SK-N-SH (cell line): ENCODE results near the gene CD180. TPM values are rescaled to one million over a fixed set of nuclear protein-coding genes. Genes with fewer than 3 reads are reported as not detected.

ENCODE experiments used
- CTCF ChIA-PET: fragments of 300-600, 350-600 bp; formaldehyde crosslinking; extraction: SDS; loops from one replicate; lab custom pipeline; 2021; lab: Yijun Ruan, JAX
- POLR2A ChIA-PET: fragments of 350-600 bp; sonication (Branson Sonifier 250); formaldehyde crosslinking; extraction: SDS; loops from one replicate; lab custom pipeline; 2020; ENCODE audit warnings: antibody characterized with exemption, inconsistent platforms; lab: Yijun Ruan, JAX
- DNase-seq: peaks from one replicate; pipeline ENCODE4 v3.0.0; 2012
- H2AFZ ChIP-seq: fragments of 200-600 bp; sonication (generic); 2 replicates; pipeline ENCODE4 v1.8.1; 2016; ENCODE audit warnings: antibody characterized with exemption, mild to moderate bottlenecking, low read depth
- H3F3A ChIP-seq: fragments of 200-600 bp; sonication (generic); replicated peaks from 2 replicates; pipeline ENCODE3; 2016; ENCODE audit warnings: antibody characterized with exemption, mild to moderate bottlenecking; ENCODE audit not compliant: insufficient read depth
- H3K27ac ChIP-seq, 2 experiments: fragments of 200-500 bp in 1 of 2; fragments of 200-600 bp in 1 of 2; sonication (Bioruptor generic) in 1 of 2; sonication (generic), shearing (Covaris generic) in 1 of 2; 2 replicates each; pipeline versions ENCODE4 v1.5.1 to v1.6.1; 2014 to 2016; ENCODE audit warnings: low read depth in 2 of 2, inconsistent platforms in 1 of 2, low read length in 1 of 2, mild to moderate bottlenecking in 1 of 2, mixed read lengths in 1 of 2
- H3K27me3 ChIP-seq: fragments of 200-600 bp; sonication (generic), shearing (Covaris generic); 2 replicates; pipeline ENCODE4 v1.6.1; 2016; ENCODE audit warnings: mixed run types; ENCODE audit not compliant: insufficient read depth
- H3K36me3 ChIP-seq, 2 experiments: fragments of 200-500 bp in 1 of 2; fragments of 200-600 bp in 1 of 2; sonication (Bioruptor generic) in 1 of 2; sonication (generic) in 1 of 2; replicated peaks in 1 of 2; 2 replicates each; pipeline versions ENCODE3 to v1.5.1; 2014 to 2016; ENCODE audit warnings: low read length in 1 of 2, mild to moderate bottlenecking in 1 of 2; ENCODE audit not compliant: insufficient read depth in 2 of 2, control insufficient read depth in 1 of 2
- H3K4me1 ChIP-seq, 2 experiments: fragments of 200-500 bp in 1 of 2; fragments of 200-600 bp in 1 of 2; sonication (Bioruptor generic) in 1 of 2; sonication (generic), shearing (Covaris generic) in 1 of 2; 2 replicates each; pipeline versions ENCODE4 v1.5.1 to v1.6.1; 2014 to 2016; ENCODE audit warnings: low read depth in 1 of 2, low read length in 1 of 2, mixed run types in 1 of 2; ENCODE audit not compliant: insufficient read depth in 2 of 2, control insufficient read depth in 1 of 2
- H3K4me2 ChIP-seq: fragments of 200-600 bp; sonication (generic), shearing (Covaris generic); 2 replicates; pipeline ENCODE4 v1.6.1; 2017; ENCODE audit warnings: mixed run types
- H3K4me3 ChIP-seq, 2 experiments: fragments of 200-500 bp in 1 of 2; fragments of 200-600 bp in 1 of 2; sonication (Bioruptor generic) in 1 of 2; sonication (generic), shearing (Covaris generic) in 1 of 2; 2 replicates each; pipeline versions ENCODE4 v1.5.1 to v1.8.1; 2014 to 2016; ENCODE audit warnings: low read depth in 2 of 2, inconsistent platforms in 1 of 2, low read length in 1 of 2, mild to moderate bottlenecking in 1 of 2, mixed read lengths in 1 of 2, moderate library complexity in 1 of 2
- H3K79me2 ChIP-seq: fragments of 200-600 bp; sonication (generic); 2 replicates; pipeline ENCODE4 v1.8.1; 2017; ENCODE audit warnings: mild to moderate bottlenecking; ENCODE audit not compliant: insufficient read depth
- H3K9ac ChIP-seq: fragments of 200-600 bp; sonication (generic); 2 replicates; pipeline ENCODE4 v1.6.1; 2017; ENCODE audit warnings: mixed run types
- H3K9me2 ChIP-seq: fragments of 200-600 bp; sonication (generic); 2 replicates; pipeline ENCODE4 v1.6.1; 2017; ENCODE audit warnings: mixed run types
- H3K9me3 ChIP-seq: fragments of 200-600 bp; sonication (generic); 2 replicates; pipeline ENCODE4 v1.6.1; 2017; ENCODE audit warnings: mixed run types, mild to moderate bottlenecking, moderate library complexity
- H4K20me1 ChIP-seq: fragments of 200-600 bp; sonication (generic); 2 replicates; pipeline ENCODE4 v1.6.1; 2017; ENCODE audit warnings: mild to moderate bottlenecking, mixed run types; ENCODE audit not compliant: insufficient read depth
- EZH2phosphoT487 ChIP-seq: fragments of 200-600 bp; sonication (generic); IDR thresholded peaks from 2 replicates; pipeline ENCODE4 v1.6.1; 2017; ENCODE audit warnings: low read depth, mixed run types, mild to moderate bottlenecking, antibody characterized with exemption, moderate library complexity, borderline replicate concordance
- MAX ChIP-seq: IDR thresholded peaks from 2 replicates; pipeline ENCODE4 v1.4.0; 2012; ENCODE audit warnings: low read depth
- MXI1 ChIP-seq: IDR thresholded peaks from 2 replicates; pipeline ENCODE4 v1.6.1; 2012; ENCODE audit warnings: mild to moderate bottlenecking, low read depth, low read length, improper control_type of control experiment
- NFIC ChIP-seq: IDR thresholded peaks from 2 replicates; pipeline ENCODE4 v1.4.0; 2012; ENCODE audit warnings: borderline replicate concordance
- RAD21 ChIP-seq: IDR thresholded peaks from 2 replicates; pipeline ENCODE4 v1.6.1; 2012; ENCODE audit warnings: mild to moderate bottlenecking, low read length
- SIN3A ChIP-seq: IDR thresholded peaks from 2 replicates; pipeline ENCODE4 v1.6.1; 2012; ENCODE audit warnings: low read depth, mild to moderate bottlenecking, low read length, moderate library complexity, borderline replicate concordance
- SMC3 ChIP-seq: IDR thresholded peaks from 2 replicates; pipeline ENCODE4 v1.6.1; 2012; ENCODE audit warnings: low read depth, low read length, improper control_type of control experiment
- TEAD4 ChIP-seq: IDR thresholded peaks from 2 replicates; pipeline ENCODE4 v1.4.0; 2012; ENCODE audit warnings: mild to moderate bottlenecking, borderline replicate concordance; ENCODE audit not compliant: insufficient read depth
- USF1 ChIP-seq: IDR thresholded peaks from 2 replicates; pipeline ENCODE4 v1.4.0; 2012; ENCODE audit warnings: low read depth, borderline replicate concordance
- WGBS: methylation state at CpG from one replicate; pipeline ENCODE4 v1.1.6; 2017; ENCODE audit warnings: low lambda C conversion rate; 5-methylcytosine and 5-hydroxymethylcytosine counted together
- polyA plus RNA-seq, 3 experiments: library from polyadenylated mRNA; depleted of rRNA; stranded (reverse); fragments of >200 nt; gene quantifications; 2 replicates each; pipeline ENCODE4 v1.2.3, GENCODE V29; 2012
- TF ChIP-seq, protein P1 (sequence below): IDR thresholded peaks from 2 replicates; pipeline ENCODE4 v1.6.1; 2012; ENCODE audit warnings: mild to moderate bottlenecking, low read depth, low read length, moderate library complexity
- TF ChIP-seq, protein P2 (sequence below): IDR thresholded peaks from 2 replicates; pipeline ENCODE4 v1.4.0; 2012; ENCODE audit warnings: low read depth, borderline replicate concordance
- TF ChIP-seq, protein P3 (sequence below): fragments of 200-600 bp; sonication (generic); IDR thresholded peaks from 2 replicates; pipeline ENCODE4 v1.6.1; 2017; ENCODE audit warnings: antibody characterized with exemption, mild to moderate bottlenecking, moderate library complexity
- TF ChIP-seq, protein P4 (sequence below): fragments of 150-350 bp; IDR thresholded peaks from 2 replicates; pipeline ENCODE4 v1.6.1; 2017; ENCODE audit warnings: antibody characterized with exemption, low read length, low read depth, borderline replicate concordance

CD180 gene
- polyA plus RNA-seq, 1 of the 3 experiments (the other 2 are of a cell fraction), result 0.02 TPM

GRCh38 chr5:67189931-67190330, 6.7 kb downstream of the CD180 start:
- Histone ChIP-seq H3K9me2 (no peaks in the 10 kb centered on the region), H3K27me3 (no peaks in the 10 kb centered on the region), H3K27ac (no peak overlapping the region), H3K9ac (no peak overlapping the region), H3K4me2 (no peak overlapping the region), H3K9me3 (no peaks in the 10 kb centered on the region), H3K36me3 (no peaks in the 10 kb centered on the region), H3K79me2 (no peaks in the 10 kb centered on the region), H3F3A (no peaks in the 10 kb centered on the region), H2AFZ (no peak overlapping the region), H3K4me3 (no peak overlapping the region), H4K20me1 (no peaks in the 10 kb centered on the region), H3K4me1 (no peaks in the 10 kb centered on the region)
- POLR2A ChIA-PET, result no interaction called here
- DNase-seq, result no peak
- CTCF ChIA-PET, result no interaction called here
- 80% methylated on average over 1 of the region's 1 CpG for WGBS
- TF ChIP-seq NFIC (no peak), RAD21 (no peak), TEAD4 (no peak), EZH2phosphoT487 (no peak), SIN3A (no peak), MXI1 (no peak)
- TF ChIP-seq, protein P1, sequence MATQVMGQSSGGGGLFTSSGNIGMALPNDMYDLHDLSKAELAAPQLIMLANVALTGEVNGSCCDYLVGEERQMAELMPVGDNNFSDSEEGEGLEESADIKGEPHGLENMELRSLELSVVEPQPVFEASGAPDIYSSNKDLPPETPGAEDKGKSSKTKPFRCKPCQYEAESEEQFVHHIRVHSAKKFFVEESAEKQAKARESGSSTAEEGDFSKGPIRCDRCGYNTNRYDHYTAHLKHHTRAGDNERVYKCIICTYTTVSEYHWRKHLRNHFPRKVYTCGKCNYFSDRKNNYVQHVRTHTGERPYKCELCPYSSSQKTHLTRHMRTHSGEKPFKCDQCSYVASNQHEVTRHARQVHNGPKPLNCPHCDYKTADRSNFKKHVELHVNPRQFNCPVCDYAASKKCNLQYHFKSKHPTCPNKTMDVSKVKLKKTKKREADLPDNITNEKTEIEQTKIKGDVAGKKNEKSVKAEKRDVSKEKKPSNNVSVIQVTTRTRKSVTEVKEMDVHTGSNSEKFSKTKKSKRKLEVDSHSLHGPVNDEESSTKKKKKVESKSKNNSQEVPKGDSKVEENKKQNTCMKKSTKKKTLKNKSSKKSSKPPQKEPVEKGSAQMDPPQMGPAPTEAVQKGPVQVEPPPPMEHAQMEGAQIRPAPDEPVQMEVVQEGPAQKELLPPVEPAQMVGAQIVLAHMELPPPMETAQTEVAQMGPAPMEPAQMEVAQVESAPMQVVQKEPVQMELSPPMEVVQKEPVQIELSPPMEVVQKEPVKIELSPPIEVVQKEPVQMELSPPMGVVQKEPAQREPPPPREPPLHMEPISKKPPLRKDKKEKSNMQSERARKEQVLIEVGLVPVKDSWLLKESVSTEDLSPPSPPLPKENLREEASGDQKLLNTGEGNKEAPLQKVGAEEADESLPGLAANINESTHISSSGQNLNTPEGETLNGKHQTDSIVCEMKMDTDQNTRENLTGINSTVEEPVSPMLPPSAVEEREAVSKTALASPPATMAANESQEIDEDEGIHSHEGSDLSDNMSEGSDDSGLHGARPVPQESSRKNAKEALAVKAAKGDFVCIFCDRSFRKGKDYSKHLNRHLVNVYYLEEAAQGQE, result no peak
- TF ChIP-seq, protein P2, sequence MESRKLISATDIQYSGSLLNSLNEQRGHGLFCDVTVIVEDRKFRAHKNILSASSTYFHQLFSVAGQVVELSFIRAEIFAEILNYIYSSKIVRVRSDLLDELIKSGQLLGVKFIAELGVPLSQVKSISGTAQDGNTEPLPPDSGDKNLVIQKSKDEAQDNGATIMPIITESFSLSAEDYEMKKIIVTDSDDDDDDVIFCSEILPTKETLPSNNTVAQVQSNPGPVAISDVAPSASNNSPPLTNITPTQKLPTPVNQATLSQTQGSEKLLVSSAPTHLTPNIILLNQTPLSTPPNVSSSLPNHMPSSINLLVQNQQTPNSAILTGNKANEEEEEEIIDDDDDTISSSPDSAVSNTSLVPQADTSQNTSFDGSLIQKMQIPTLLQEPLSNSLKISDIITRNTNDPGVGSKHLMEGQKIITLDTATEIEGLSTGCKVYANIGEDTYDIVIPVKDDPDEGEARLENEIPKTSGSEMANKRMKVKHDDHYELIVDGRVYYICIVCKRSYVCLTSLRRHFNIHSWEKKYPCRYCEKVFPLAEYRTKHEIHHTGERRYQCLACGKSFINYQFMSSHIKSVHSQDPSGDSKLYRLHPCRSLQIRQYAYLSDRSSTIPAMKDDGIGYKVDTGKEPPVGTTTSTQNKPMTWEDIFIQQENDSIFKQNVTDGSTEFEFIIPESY, result no peak
- TF ChIP-seq, protein P3, sequence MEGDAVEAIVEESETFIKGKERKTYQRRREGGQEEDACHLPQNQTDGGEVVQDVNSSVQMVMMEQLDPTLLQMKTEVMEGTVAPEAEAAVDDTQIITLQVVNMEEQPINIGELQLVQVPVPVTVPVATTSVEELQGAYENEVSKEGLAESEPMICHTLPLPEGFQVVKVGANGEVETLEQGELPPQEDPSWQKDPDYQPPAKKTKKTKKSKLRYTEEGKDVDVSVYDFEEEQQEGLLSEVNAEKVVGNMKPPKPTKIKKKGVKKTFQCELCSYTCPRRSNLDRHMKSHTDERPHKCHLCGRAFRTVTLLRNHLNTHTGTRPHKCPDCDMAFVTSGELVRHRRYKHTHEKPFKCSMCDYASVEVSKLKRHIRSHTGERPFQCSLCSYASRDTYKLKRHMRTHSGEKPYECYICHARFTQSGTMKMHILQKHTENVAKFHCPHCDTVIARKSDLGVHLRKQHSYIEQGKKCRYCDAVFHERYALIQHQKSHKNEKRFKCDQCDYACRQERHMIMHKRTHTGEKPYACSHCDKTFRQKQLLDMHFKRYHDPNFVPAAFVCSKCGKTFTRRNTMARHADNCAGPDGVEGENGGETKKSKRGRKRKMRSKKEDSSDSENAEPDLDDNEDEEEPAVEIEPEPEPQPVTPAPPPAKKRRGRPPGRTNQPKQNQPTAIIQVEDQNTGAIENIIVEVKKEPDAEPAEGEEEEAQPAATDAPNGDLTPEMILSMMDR, result no peak

DNA sequence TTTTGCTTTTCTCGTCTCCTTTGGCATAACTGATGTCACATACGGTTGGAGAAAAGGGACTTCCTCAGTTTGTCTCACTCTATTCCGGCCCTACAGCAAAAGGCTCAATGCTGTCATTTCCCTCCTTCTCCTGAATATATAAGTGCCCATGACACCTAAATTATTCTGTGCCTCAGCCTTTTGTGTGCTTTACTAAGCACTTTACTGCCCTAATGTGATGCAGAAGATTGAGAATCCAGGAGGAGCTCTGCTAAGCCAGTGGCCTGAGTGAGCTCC, 7.6 kb downstream of the CD180 start:
- Histone ChIP-seq H3K4me1 (no peaks in the 10 kb centered on the region), H3K36me3 (no peaks in the 10 kb centered on the region), H3K79me2 (no peaks in the 10 kb centered on the region), H4K20me1 (no peaks in the 10 kb centered on the region), H2AFZ (no peak overlapping the region), H3F3A (no peaks in the 10 kb centered on the region), H3K4me3 (no peak overlapping the region), H3K9me3 (no peaks in the 10 kb centered on the region), H3K27ac (no peak overlapping the region), H3K4me2 (no peak overlapping the region), H3K27me3 (no peaks in the 10 kb centered on the region), H3K9ac (no peak overlapping the region), H3K9me2 (no peaks in the 10 kb centered on the region)
- TF ChIP-seq, protein P4, sequence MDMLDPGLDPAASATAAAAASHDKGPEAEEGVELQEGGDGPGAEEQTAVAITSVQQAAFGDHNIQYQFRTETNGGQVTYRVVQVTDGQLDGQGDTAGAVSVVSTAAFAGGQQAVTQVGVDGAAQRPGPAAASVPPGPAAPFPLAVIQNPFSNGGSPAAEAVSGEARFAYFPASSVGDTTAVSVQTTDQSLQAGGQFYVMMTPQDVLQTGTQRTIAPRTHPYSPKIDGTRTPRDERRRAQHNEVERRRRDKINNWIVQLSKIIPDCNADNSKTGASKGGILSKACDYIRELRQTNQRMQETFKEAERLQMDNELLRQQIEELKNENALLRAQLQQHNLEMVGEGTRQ, result no peak
- TF ChIP-seq SIN3A (no peak), TEAD4 (no peak), USF1 (no peak), EZH2phosphoT487 (no peak), MAX (no peak), SMC3 (no peak), RAD21 (no peak)
- 83% methylated on average over 3 of the region's 3 CpGs for WGBS
- POLR2A ChIA-PET, result no interaction called here
- CTCF ChIA-PET, result interaction anchor here (0.7 to 1.0 kb wide), 4 partner anchors 31 to 378 kb away, joined by 3 to 4 read pairs (median 4); no protein-coding TSS in a partner anchor
- DNase-seq, result no peak
